ENCODE data around the gene SHKBP1.

SHKBP1 gene

DNA sequence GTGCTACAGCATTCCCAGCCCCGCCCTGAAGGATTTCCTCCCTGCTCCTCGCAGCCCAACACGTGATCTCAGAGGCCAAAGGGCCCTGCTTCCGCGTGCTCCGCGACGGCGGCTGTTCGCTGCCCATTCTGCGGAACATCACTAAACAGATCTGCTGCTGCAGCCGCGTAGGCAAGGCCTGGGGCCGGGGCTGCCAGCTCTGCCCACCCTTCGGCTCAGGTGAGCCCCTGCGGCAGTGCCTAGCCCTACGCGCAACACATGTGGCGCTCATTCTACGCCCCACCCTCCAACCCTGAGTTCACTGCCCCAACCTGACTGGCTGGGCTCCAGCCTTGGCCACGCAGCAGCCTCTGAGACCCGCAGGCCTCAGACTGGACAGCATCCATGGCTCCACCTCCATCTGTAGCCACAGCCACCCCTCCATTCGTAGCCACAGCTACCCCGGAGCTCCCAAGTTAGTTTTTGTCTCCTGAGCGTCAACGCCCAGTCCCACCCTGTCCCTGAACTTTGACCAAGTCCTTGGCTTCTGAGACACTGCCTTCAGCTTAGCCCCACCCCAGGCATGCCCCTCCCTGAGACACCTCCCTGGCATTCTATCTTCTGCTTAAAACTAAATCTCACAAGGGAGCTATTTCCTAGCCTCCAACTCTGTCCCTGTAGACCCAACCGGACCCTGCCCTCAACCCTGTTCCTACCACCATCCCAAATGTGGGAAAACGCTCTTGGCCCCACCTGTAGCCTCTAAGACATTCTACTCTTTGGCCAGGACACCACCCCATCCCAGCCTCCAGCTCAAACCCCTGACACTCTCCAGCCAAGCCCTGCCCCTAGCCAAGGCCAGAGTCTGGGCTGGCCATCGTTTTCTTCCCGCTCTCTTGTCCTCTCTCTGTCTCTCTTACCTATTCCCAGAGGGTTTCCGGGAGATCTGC is 30.9 kb downstream of the SHKBP1 start:
- Histone ChIP-seq H3K36me3 (ENCODE audit: insufficient read depth, low read length) (no peaks in the 10 kb centered on the region), H3K27ac (ENCODE audit: low read length) (no peak overlapping the region), H3K4me3 (ENCODE audit: low read depth in 1 of 2, low read length in 2 of 2) (no peak overlapping the region), H2AFZ (ENCODE audit: low read depth, low read length) (no peak overlapping the region), H3K79me2 (ENCODE audit: insufficient read depth, low read length) (no peaks in the 10 kb centered on the region), H3K4me2 (ENCODE audit: insufficient read depth, low read length) (no peak overlapping the region), H3K4me1 (ENCODE audit: insufficient read depth, low read length) (peaks cover 40% of the 10 kb centered on the region), H3K9me3 (ENCODE audit: insufficient read depth, low read length, severe bottlenecking) (no peaks in the 10 kb centered on the region), H4K20me1 (ENCODE audit: insufficient read depth, low read length) (peaks cover 3% of the 10 kb centered on the region; the same call in 1 of the 2 replicates), H3K9ac (ENCODE audit: low read depth, low read length) (no peak overlapping the region), H3K27me3 (ENCODE audit: insufficient read depth, low read length, poor library complexity) (peaks cover 12% of the 10 kb centered on the region)
- ATAC-seq (ENCODE audit: insufficient read depth, low read depth) (no peak), DNase-seq (no peak)
- TF ChIP-seq, protein P1, sequence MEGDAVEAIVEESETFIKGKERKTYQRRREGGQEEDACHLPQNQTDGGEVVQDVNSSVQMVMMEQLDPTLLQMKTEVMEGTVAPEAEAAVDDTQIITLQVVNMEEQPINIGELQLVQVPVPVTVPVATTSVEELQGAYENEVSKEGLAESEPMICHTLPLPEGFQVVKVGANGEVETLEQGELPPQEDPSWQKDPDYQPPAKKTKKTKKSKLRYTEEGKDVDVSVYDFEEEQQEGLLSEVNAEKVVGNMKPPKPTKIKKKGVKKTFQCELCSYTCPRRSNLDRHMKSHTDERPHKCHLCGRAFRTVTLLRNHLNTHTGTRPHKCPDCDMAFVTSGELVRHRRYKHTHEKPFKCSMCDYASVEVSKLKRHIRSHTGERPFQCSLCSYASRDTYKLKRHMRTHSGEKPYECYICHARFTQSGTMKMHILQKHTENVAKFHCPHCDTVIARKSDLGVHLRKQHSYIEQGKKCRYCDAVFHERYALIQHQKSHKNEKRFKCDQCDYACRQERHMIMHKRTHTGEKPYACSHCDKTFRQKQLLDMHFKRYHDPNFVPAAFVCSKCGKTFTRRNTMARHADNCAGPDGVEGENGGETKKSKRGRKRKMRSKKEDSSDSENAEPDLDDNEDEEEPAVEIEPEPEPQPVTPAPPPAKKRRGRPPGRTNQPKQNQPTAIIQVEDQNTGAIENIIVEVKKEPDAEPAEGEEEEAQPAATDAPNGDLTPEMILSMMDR (IDR thresholded peaks at IDR 0.05; ENCODE audit: borderline replicate concordance, extremely low read depth, low read length, poor library complexity, severe bottlenecking), result no peak
- no peak for TF ChIP-seq EZH2 (IDR thresholded peaks at IDR 0.05; ENCODE audit: borderline replicate concordance, low read depth, low read length, severe bottlenecking)

DNA sequence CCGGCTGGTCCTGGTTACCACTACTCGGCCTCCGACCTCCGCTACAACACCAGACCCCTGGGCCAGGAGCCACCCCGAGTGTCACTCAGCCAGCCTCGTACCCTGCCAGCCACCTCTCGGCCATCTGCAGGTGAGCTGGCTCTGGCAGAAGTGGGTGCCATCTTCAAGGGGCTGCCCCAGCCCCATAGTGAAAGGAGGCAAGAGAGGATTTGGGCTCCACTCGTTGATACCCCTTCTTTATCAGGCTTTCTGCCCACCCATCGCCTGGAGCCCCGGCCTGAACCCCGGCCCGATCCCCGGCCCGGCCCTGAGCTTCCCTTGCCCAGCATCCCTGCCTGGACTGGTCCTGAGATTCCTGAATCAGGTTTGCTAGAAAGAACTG is 31.6 kb downstream of the SHKBP1 start:
- H3K27ac ChIP-seq (ENCODE audit: low read length), result no peak overlapping the region
- H3K27me3 ChIP-seq (ENCODE audit: insufficient read depth, low read length, poor library complexity), result peaks cover 12% of the 10 kb centered on the region
- H3K4me1 ChIP-seq (ENCODE audit: insufficient read depth, low read length), result peaks cover 36% of the 10 kb centered on the region

DNA sequence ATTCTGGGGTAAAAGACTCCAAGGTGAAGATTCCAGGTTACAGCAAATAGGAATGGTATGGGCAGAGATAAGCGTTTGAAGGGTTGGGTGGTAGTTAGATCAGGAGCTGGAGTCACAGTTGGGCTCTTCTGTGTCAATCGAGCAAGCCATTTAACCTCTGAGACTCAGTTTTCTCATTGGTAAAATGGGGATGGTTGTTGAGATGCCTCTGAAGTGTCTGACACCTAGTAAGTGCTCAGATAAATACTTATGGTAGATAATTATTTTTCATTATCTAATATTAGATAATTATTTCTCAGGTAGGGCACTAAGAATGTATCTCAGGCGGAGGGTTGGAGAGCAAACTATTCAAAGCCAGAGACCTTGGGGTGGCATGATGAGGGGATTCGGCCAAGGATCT is 32.3 kb downstream of the SHKBP1 start:
- no peak overlapping the region for H2AFZ ChIP-seq (ENCODE audit: low read depth, low read length)
- no peak overlapping the region; a peak in 1 of 4 replicates for H3K4me3 ChIP-seq (ENCODE audit: low read depth in 1 of 2, low read length in 2 of 2)
- H3K9me3 ChIP-seq (ENCODE audit: insufficient read depth, low read length, severe bottlenecking), result no peaks in the 10 kb centered on the region
- H3K9ac ChIP-seq (ENCODE audit: low read depth, low read length), result no peak overlapping the region
- H3K4me1 ChIP-seq (ENCODE audit: insufficient read depth, low read length), result peaks cover 36% of the 10 kb centered on the region
- H3K27me3 ChIP-seq (ENCODE audit: insufficient read depth, low read length, poor library complexity), result peaks cover 12% of the 10 kb centered on the region
- TF ChIP-seq EZH2 (IDR thresholded peaks at IDR 0.05; ENCODE audit: borderline replicate concordance, low read depth, low read length, severe bottlenecking), result no peak
- TF ChIP-seq, protein P1 (IDR thresholded peaks at IDR 0.05; ENCODE audit: borderline replicate concordance, extremely low read depth, low read length, poor library complexity, severe bottlenecking), result no peak
- no peaks in the 10 kb centered on the region for H3K36me3 ChIP-seq (ENCODE audit: insufficient read depth, low read length)
- H3K4me2 ChIP-seq (ENCODE audit: insufficient read depth, low read length), result no peak overlapping the region
- peaks cover 3% of the 10 kb centered on the region; the same call in 1 of the 2 replicates for H4K20me1 ChIP-seq (ENCODE audit: insufficient read depth, low read length)
- DNase-seq, result no peak
- ATAC-seq (ENCODE audit: insufficient read depth, low read depth), result no peak
- H3K27ac ChIP-seq (ENCODE audit: low read length), result no peak overlapping the region
- no peaks in the 10 kb centered on the region for H3K79me2 ChIP-seq (ENCODE audit: insufficient read depth, low read length)

More for the DNA sequence above, 31.6 kb downstream of the SHKBP1 start:
- Histone ChIP-seq H3K4me3 (ENCODE audit: low read depth in 1 of 2, low read length in 2 of 2) (no peak overlapping the region), H2AFZ (ENCODE audit: low read depth, low read length) (no peak overlapping the region), H3K9me3 (ENCODE audit: insufficient read depth, low read length, severe bottlenecking) (no peaks in the 10 kb centered on the region), H4K20me1 (ENCODE audit: insufficient read depth, low read length) (peaks cover 3% of the 10 kb centered on the region; the same call in 1 of the 2 replicates), H3K36me3 (ENCODE audit: insufficient read depth, low read length) (no peaks in the 10 kb centered on the region), H3K9ac (ENCODE audit: low read depth, low read length) (no peak overlapping the region), H3K79me2 (ENCODE audit: insufficient read depth, low read length) (no peaks in the 10 kb centered on the region), H3K4me2 (ENCODE audit: insufficient read depth, low read length) (no peak overlapping the region)
- TF ChIP-seq, protein P1 (IDR thresholded peaks at IDR 0.05; ENCODE audit: borderline replicate concordance, extremely low read depth, low read length, poor library complexity, severe bottlenecking), result no peak
- no peak for TF ChIP-seq EZH2 (IDR thresholded peaks at IDR 0.05; ENCODE audit: borderline replicate concordance, low read depth, low read length, severe bottlenecking)
- ATAC-seq (ENCODE audit: insufficient read depth, low read depth), result no peak
- no peak for DNase-seq

All from DND-41 (cell line).